Mesenteric fat pad (tissue), 1 donor: ENCODE results near the gene PRSS33. TPM values are rescaled to one million over a fixed set of nuclear protein-coding genes. Genes with fewer than 3 reads are reported as not detected.

ENCODE experiments used
- DNase-seq: peaks from one replicate; pipeline ENCODE4 v3.0.0-alpha.2; 2020; ENCODE audit warnings: low spot score
- total RNA-seq: library from RNA; stranded (reverse); fragmentation: NEBNext Ultra II Directional; extraction: Animal tissue kit (Norgen Biotek cat#: 25700); gene quantifications from one replicate; pipeline ENCODE4 v1.2.1, GENCODE V29; 2021
- donor health status: DM: yes; HTN: yes; CAD: no.

The PRSS33 gene
- total RNA-seq, 1 donor from 2014 or later, result not detected

- no peak for DNase-seq
These were observed 21.6 kb downstream of the PRSS33 start for GRCh38 chr16:2765462-2766404.

- no peak for DNase-seq
These were observed 22.6 kb downstream of the PRSS33 start for GRCh38 chr16:2764718-2765117.

GRCh38 chr16:2763173-2763572 lies 24.2 kb downstream of the PRSS33 start:
- no peak for DNase-seq

- no peak for DNase-seq
These were observed 24.6 kb downstream of the PRSS33 start for GRCh38 chr16:2762711-2763110.

GRCh38 chr16:2761886-2762583 lies 25.3 kb downstream of the PRSS33 start:
- no peak for DNase-seq

- no peak for DNase-seq
These were observed 25.9 kb downstream of the PRSS33 start for GRCh38 chr16:2761472-2761871.

- no peak for DNase-seq
These were observed 30.0 kb downstream of the PRSS33 start for GRCh38 chr16:2757344-2757743.

GRCh38 chr16:2756288-2757015 lies 30.9 kb downstream of the PRSS33 start:
- DNase-seq, result no peak

GRCh38 chr16:2755158-2755557 lies 32.2 kb downstream of the PRSS33 start:
- no peak for DNase-seq

GRCh38 chr16:2753733-2754020 lies 33.7 kb downstream of the PRSS33 start:
- DNase-seq, result no peak

GRCh38 chr16:2752850-2753732 lies 34.3 kb downstream of the PRSS33 start:
- peak; percentile 94 for DNase-seq

- DNase-seq, result peak; percentile 98
These were observed 35.1 kb downstream of the PRSS33 start, which contains the start of gene SRRM2 for GRCh38 chr16:2752035-2752849. SRRM2 (plus strand) TSS chr16:2752638; CDS start chr16:2756365, 3,727 bp downstream.

- no peak for DNase-seq
These were observed 35.8 kb downstream of the PRSS33 start for GRCh38 chr16:2751577-2752034.

- no peak for DNase-seq
These were observed 37.4 kb downstream of the PRSS33 start for GRCh38 chr16:2749936-2750335.

- no peak for DNase-seq
These were observed 37.9 kb downstream of the PRSS33 start for GRCh38 chr16:2749476-2749875.

- no peak for DNase-seq
These were observed 38.5 kb downstream of the PRSS33 start for GRCh38 chr16:2748757-2749455.

GRCh38 chr16:2745961-2746360 lies 41.4 kb downstream of the PRSS33 start:
- no peak for DNase-seq

- DNase-seq, result no peak
These were observed 42.1 kb downstream of the PRSS33 start for GRCh38 chr16:2745116-2745890.
